ENCODE measurements around the gene CD84.

DNA sequence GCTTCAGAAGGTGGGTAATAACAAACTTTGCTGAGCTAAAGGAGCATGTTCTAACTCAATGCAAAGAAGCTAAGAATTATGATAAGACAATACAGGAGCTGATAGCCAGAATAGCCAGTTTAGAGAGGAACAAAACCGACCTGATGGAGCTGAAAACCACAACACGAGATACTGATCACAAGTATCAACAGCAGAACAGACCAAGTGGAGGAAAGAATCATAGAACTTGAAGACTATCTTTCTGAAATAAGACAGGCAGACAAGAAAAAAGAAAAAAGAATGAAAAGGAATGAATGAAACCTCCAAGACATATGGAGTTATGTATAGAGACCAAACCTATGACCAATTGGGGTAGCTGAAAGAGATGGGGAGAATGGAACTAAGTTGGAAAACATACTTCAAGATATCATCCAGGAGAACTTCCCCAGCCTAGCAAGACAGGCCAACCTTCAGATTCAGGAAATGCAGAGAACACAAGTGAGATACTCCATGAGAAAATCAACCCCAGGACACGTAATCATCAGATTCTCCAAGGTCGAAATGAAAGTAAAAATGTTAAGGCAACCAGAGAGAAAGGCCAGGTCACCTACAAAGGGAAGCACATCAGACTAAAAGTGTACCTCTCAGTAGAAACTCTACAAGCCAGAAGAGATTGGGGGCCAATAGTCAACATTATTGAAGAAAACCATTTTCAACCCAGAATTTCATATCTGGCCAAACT lies 20.5 kb downstream of the CD84 start:
- TF ChIP-seq, protein P1, sequence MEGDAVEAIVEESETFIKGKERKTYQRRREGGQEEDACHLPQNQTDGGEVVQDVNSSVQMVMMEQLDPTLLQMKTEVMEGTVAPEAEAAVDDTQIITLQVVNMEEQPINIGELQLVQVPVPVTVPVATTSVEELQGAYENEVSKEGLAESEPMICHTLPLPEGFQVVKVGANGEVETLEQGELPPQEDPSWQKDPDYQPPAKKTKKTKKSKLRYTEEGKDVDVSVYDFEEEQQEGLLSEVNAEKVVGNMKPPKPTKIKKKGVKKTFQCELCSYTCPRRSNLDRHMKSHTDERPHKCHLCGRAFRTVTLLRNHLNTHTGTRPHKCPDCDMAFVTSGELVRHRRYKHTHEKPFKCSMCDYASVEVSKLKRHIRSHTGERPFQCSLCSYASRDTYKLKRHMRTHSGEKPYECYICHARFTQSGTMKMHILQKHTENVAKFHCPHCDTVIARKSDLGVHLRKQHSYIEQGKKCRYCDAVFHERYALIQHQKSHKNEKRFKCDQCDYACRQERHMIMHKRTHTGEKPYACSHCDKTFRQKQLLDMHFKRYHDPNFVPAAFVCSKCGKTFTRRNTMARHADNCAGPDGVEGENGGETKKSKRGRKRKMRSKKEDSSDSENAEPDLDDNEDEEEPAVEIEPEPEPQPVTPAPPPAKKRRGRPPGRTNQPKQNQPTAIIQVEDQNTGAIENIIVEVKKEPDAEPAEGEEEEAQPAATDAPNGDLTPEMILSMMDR (conservative IDR thresholded peaks at IDR 0.05; ENCODE audit: low read depth, low read length) = no peak
- TF ChIP-seq EZH2 (IDR thresholded peaks at IDR 0.05; ENCODE audit: low read length, unreplicated experiment) = no peak

Measured in PC-3 (cell line).